H9 (cell line): ENCODE results near the gene LRRN4CL. TPM values are rescaled to one million over a fixed set of nuclear protein-coding genes. Genes with fewer than 3 reads are reported as not detected.

ENCODE experiments used
- DNase-seq: peaks from one replicate; pipeline ENCODE4 v3.0.0-alpha.2; 2017
- H2AFZ ChIP-seq: one replicate; pipeline ENCODE4 v1.6.1; 2013; ENCODE audit warnings: mild to moderate bottlenecking, low read length, control low read depth, moderate library complexity
- H2AK5ac ChIP-seq: 2 replicates; pipeline ENCODE4 v1.6.1; 2013; ENCODE audit warnings: low read length, control low read depth, mixed read lengths; ENCODE audit not compliant: insufficient read length
- H2BK120ac ChIP-seq: one replicate; pipeline ENCODE4 v1.6.1; 2013; ENCODE audit warnings: low read depth, mild to moderate bottlenecking, low read length, control low read depth, inconsistent platforms; ENCODE audit not compliant: poor library complexity, severe bottlenecking
- H2BK12ac ChIP-seq: 2 replicates; pipeline ENCODE4 v1.6.1; 2013; ENCODE audit warnings: low read length, control low read depth, mixed read lengths, low read depth; ENCODE audit not compliant: insufficient read length
- H2BK15ac ChIP-seq: 2 replicates; pipeline ENCODE4 v1.6.1; 2013; ENCODE audit warnings: low read depth, low read length, control low read depth
- H2BK20ac ChIP-seq: one replicate; pipeline ENCODE4 v1.6.1; 2013; ENCODE audit warnings: low read depth, mild to moderate bottlenecking, low read length, control low read depth, inconsistent platforms; ENCODE audit not compliant: poor library complexity, severe bottlenecking
- H2BK5ac ChIP-seq: 2 replicates; pipeline ENCODE4 v1.6.1; 2013; ENCODE audit warnings: low read length, control low read depth, mixed read lengths; ENCODE audit not compliant: insufficient read length
- H3K14ac ChIP-seq: 2 replicates; pipeline ENCODE4 v1.6.1; 2013; ENCODE audit warnings: low read length, control low read depth; ENCODE audit not compliant: insufficient read depth
- H3K18ac ChIP-seq: 2 replicates; pipeline ENCODE4 v1.6.1; 2013; ENCODE audit warnings: low read depth, mild to moderate bottlenecking, mixed read lengths, low read length, control low read depth; ENCODE audit not compliant: insufficient read length
- H3K23ac ChIP-seq: 2 replicates; pipeline ENCODE4 v1.6.1; 2013; ENCODE audit warnings: low read length, control low read depth, mixed read lengths, low read depth; ENCODE audit not compliant: insufficient read length
- H3K23me2 ChIP-seq: 2 replicates; pipeline ENCODE4 v1.6.1; 2013; ENCODE audit warnings: low read depth, mild to moderate bottlenecking, mixed read lengths, low read length, control low read depth; ENCODE audit not compliant: insufficient read length, poor library complexity, severe bottlenecking
- H3K27ac ChIP-seq: 2 replicates; pipeline ENCODE4 v1.5.1; 2013; ENCODE audit warnings: low read length, control low read depth, mixed read lengths, low read depth; ENCODE audit not compliant: insufficient read length
- H3K27me3 ChIP-seq: 2 replicates; pipeline ENCODE4 v1.6.1; 2013; ENCODE audit warnings: low read length, control low read depth, inconsistent platforms; ENCODE audit not compliant: insufficient read depth
- H3K4ac ChIP-seq: 2 replicates; pipeline ENCODE4 v1.6.1; 2013; ENCODE audit warnings: low read depth, mild to moderate bottlenecking, control low read depth, inconsistent platforms, low read length, moderate library complexity
- H3K4me1 ChIP-seq: 2 replicates; pipeline ENCODE4 v1.6.1; 2013; ENCODE audit warnings: low read length, control low read depth, inconsistent platforms; ENCODE audit not compliant: insufficient read depth
- H3K4me2 ChIP-seq: 2 replicates; pipeline ENCODE4 v1.6.1; 2013; ENCODE audit warnings: low read length, control low read depth, mixed read lengths; ENCODE audit not compliant: insufficient read length, insufficient read depth
- H3K56ac ChIP-seq: 2 replicates; pipeline ENCODE4 v1.6.1; 2013; ENCODE audit warnings: low read depth, mild to moderate bottlenecking, mixed read lengths, low read length, control low read depth; ENCODE audit not compliant: insufficient read length
- H3K79me1 ChIP-seq: 2 replicates; pipeline ENCODE4 v1.6.1; 2013; ENCODE audit warnings: low read depth, mild to moderate bottlenecking, moderate library complexity, low read length, control low read depth, inconsistent platforms; ENCODE audit not compliant: insufficient read depth, poor library complexity, severe bottlenecking
- H3K79me2 ChIP-seq: 2 replicates; pipeline ENCODE4 v1.6.1; 2013; ENCODE audit warnings: low read length, control low read depth, inconsistent platforms; ENCODE audit not compliant: insufficient read depth
- H3K9ac ChIP-seq: 2 replicates; pipeline ENCODE4 v1.6.1; 2013; ENCODE audit warnings: low read length, control low read depth, mixed read lengths; ENCODE audit not compliant: insufficient read length; ENCODE audit errors: extremely low read depth
- H3K9me3 ChIP-seq: one replicate; pipeline ENCODE4 v1.6.1; 2013; ENCODE audit warnings: low read depth, low read length, inconsistent platforms; ENCODE audit not compliant: control insufficient read depth
- H3T11ph ChIP-seq: one replicate; pipeline ENCODE4 v1.6.1; 2013; ENCODE audit warnings: mild to moderate bottlenecking, low read length, control low read depth, inconsistent platforms
- H4K20me1 ChIP-seq: one replicate; pipeline ENCODE4 v1.6.1; 2013; ENCODE audit not compliant: control insufficient read depth, insufficient read length, insufficient read depth
- H4K5ac ChIP-seq: 2 replicates; pipeline ENCODE4 v1.6.1; 2013; ENCODE audit warnings: low read depth, mild to moderate bottlenecking, mixed read lengths, low read length, control low read depth; ENCODE audit not compliant: insufficient read length
- H4K8ac ChIP-seq: replicated peaks from 2 replicates; pipeline ENCODE4 v1.6.1; 2013; ENCODE audit warnings: low read length, control low read depth, mixed read lengths, low read depth; ENCODE audit not compliant: insufficient read length
- H4K91ac ChIP-seq: 2 replicates; pipeline ENCODE4 v1.6.1; 2013; ENCODE audit warnings: low read depth, mild to moderate bottlenecking, moderate library complexity, mixed read lengths, low read length, control low read depth; ENCODE audit not compliant: insufficient read length
- H3K27ac Mint-ChIP-seq, 3 experiments: 2 replicates in 2 of 3; 3 replicates in 1 of 3; pipeline ENCODE4 v1.8.0; 2020 to 2021; ENCODE audit warnings: mixed read lengths in 3 of 3, mild to moderate bottlenecking in 1 of 3, moderate library complexity in 1 of 3
- H3K27me3 Mint-ChIP-seq: 2 replicates; pipeline ENCODE4 v1.8.0; 2021; ENCODE audit warnings: low read depth, mild to moderate bottlenecking, moderate library complexity, mixed read lengths
- H3K36me3 Mint-ChIP-seq, 3 experiments: 2 replicates in 2 of 3; 3 replicates in 1 of 3; pipeline ENCODE4 v1.8.0; 2020 to 2021; ENCODE audit warnings: low read depth in 3 of 3, mixed read lengths in 3 of 3; ENCODE audit not compliant: insufficient read depth in 1 of 3
- H3K4me1 Mint-ChIP-seq, 2 experiments: 2 replicates each; pipeline ENCODE4 v1.8.0; 2020; ENCODE audit warnings: mixed read lengths in 2 of 2
- H3K4me3 Mint-ChIP-seq, 2 experiments: 2 replicates in 1 of 2; 3 replicates in 1 of 2; pipeline ENCODE4 v1.8.0; 2020 to 2021; ENCODE audit warnings: mild to moderate bottlenecking in 2 of 2, mixed read lengths in 2 of 2, moderate library complexity in 1 of 2
- H3K9me3 Mint-ChIP-seq, 2 experiments: 2 replicates in 1 of 2; 3 replicates in 1 of 2; pipeline ENCODE4 v1.8.0; 2020; ENCODE audit warnings: mild to moderate bottlenecking in 2 of 2, mixed read lengths in 2 of 2, moderate library complexity in 1 of 2
- CTCF ChIP-seq: fragments of 200-600 bp; sonication (generic); conservative IDR thresholded peaks from 3 replicates; pipeline ENCODE4 v1.8.0; 2021; ENCODE audit warnings: antibody characterized with exemption, mild to moderate bottlenecking
- WGBS: extraction: QIAGEN DNeasy Blood & Tissue Kit; methylation state at CpG from one replicate; pipeline ENCODE4 v1.1.7; 2013; ENCODE audit warnings: missing lambda C conversion rate, low lambda C conversion rate, mixed read lengths; ENCODE audit not compliant: insufficient read length; ENCODE audit errors: extremely low coverage; 5-methylcytosine and 5-hydroxymethylcytosine counted together
- total RNA-seq: library from RNA; stranded (reverse); gene quantifications from 2 replicates; pipeline ENCODE4 v1.2.1, GENCODE V29; 2021

The LRRN4CL gene
- total RNA-seq, 1 experiment from 2014 or later = 0.59 TPM

- no peak overlapping the region for H2BK15ac ChIP-seq
- peaks cover 2% of the 10 kb centered on the region for H3K79me1 ChIP-seq
- H4K8ac ChIP-seq = no peak overlapping the region
- H3K9ac ChIP-seq = no peak overlapping the region
- no peaks in the 10 kb centered on the region for H3K23me2 ChIP-seq
- H2BK12ac ChIP-seq = no peak overlapping the region
- H3K23ac ChIP-seq = no peak overlapping the region
- no peaks in the 10 kb centered on the region for H3K27me3 ChIP-seq
- H3K4me2 ChIP-seq = no peak overlapping the region
- H2BK5ac ChIP-seq = no peak overlapping the region
- H4K20me1 ChIP-seq = no peaks in the 10 kb centered on the region
- no peaks in the 10 kb centered on the region for H3K79me2 ChIP-seq
- H3K27ac ChIP-seq = no peak overlapping the region
- no peak overlapping the region for H3K56ac ChIP-seq
- no peak overlapping the region for H4K91ac ChIP-seq
- H2AFZ ChIP-seq = no peak overlapping the region
- Mint-ChIP-seq H3K27me3 (no peaks in the 10 kb centered on the region), H3K9me3 (no peaks in the 10 kb centered on the region), H3K36me3 (peaks cover 57 to 94% (median 93%) of the 10 kb centered on the region in 3 experiments; a peak in 6 of 7 replicates), H3K4me1 (peaks cover 8 to 33% of the 10 kb centered on the region in 2 experiments; a peak in 3 of 4 replicates), H3K4me3 (no peak overlapping the region), H3K27ac (peak overlapping the region in 2 of 3 experiments; percentile 11 to 78; a peak in 2 of 7 replicates)
- no peaks in the 10 kb centered on the region for H3K4me1 ChIP-seq
- H2BK20ac ChIP-seq = no peak overlapping the region
- no peaks in the 10 kb centered on the region for H3K9me3 ChIP-seq
- no peak overlapping the region for H3K14ac ChIP-seq
- whole genome bisulfite sequencing = no CpG with 5 or more reads among the region's 5 CpGs
- TF ChIP-seq CTCF = no peak
- H2BK120ac ChIP-seq = no peak overlapping the region
- H3T11ph ChIP-seq = no peak overlapping the region
- no peak overlapping the region for H2AK5ac ChIP-seq
- H4K5ac ChIP-seq = no peak overlapping the region
- H3K4ac ChIP-seq = no peak overlapping the region
- no peak overlapping the region for H3K18ac ChIP-seq
- DNase-seq = no peak
Measured at GRCh38 chr11:62716206-62716605, 26.9 kb upstream of the LRRN4CL start.
